ENCODE results near the gene NELL1.

NELL1 gene

DNA sequence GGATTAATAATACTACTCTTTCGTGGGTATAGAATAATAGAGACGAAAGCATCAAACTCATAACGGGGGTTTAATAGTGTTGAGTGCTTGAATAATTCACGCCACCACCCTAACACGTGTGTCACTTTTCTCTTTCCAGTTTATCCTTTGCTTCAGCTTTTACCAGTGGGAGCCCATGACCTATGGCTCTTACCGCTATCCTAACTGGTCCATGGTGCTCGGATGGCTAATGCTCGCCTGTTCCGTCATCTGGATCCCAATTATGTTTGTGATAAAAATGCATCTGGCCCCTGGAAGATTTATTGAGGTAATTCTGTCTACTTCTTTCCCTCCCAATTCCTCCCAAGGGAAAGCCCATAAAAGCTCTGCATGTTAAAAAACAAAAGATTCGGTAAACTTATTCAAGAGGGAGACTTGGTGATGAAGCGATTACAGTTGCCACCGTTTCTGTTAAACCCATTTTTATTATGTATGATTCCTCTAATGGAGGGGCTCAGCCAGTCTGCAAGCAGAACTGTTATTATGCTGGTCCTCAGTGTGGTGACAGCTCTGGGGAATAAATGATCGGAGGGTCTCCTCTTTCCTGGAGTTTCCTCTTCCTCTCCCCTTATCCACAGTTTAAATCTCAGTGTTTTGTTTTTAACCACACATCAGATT, 17.1 kb upstream of the NELL1 start:
- no peaks in the 10 kb centered on the region; the same call in 1 of the 2 replicates for H3K27me3 ChIP-seq (replicated peaks; ENCODE audit: control insufficient read depth, insufficient read depth, low read length)
- no peaks in the 10 kb centered on the region for H3K36me3 ChIP-seq (ENCODE audit: control insufficient read depth, insufficient read depth, low read length)
- H3K4me3 ChIP-seq (replicated peaks; ENCODE audit: low read depth, low read length), result no peak overlapping the region
- no peak for TF ChIP-seq CTCF (IDR thresholded peaks at IDR 0.05; ENCODE audit: insufficient read depth, low read length, poor library complexity, severe bottlenecking)
- DNase-seq (ENCODE audit: extremely low read depth, insufficient read length), result no peak

GRCh38 chr11:20654038-20654437, 15.3 kb upstream of the NELL1 start:
- Histone ChIP-seq H3K4me3 (replicated peaks; ENCODE audit: low read depth, low read length) (no peak overlapping the region), H3K27me3 (replicated peaks; ENCODE audit: control insufficient read depth, insufficient read depth, low read length) (no peaks in the 10 kb centered on the region; the same call in 1 of the 2 replicates), H3K36me3 (ENCODE audit: control insufficient read depth, insufficient read depth, low read length) (no peaks in the 10 kb centered on the region)
- DNase-seq (ENCODE audit: extremely low read depth, insufficient read length), result no peak
- TF ChIP-seq CTCF (IDR thresholded peaks at IDR 0.05; ENCODE audit: insufficient read depth, low read length, poor library complexity, severe bottlenecking), result no peak

DNA sequence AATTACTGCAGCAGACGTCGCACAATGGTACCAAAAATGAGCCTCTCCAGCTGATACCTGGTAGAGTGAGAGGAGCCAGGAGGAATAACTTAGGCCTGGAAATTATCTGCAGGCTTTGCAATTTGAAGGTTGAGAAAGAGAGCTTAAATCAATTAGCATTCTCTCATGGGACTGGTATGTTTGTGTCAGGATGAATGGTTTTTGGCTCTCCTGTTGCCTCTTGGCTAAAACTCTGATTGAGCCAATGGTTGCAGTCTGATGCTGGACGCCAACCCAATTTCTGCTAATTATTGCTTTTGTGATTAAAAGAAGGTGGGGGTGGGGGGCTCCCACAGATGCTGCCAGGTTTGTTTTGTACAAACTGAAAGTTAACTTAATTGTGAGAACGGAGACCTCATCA, 12.5 kb upstream of the NELL1 start:
- TF ChIP-seq CTCF (IDR thresholded peaks at IDR 0.05; ENCODE audit: insufficient read depth, low read length, poor library complexity, severe bottlenecking), result no peak
- DNase-seq (ENCODE audit: extremely low read depth, insufficient read length), result no peak
- no peaks in the 10 kb centered on the region for H3K36me3 ChIP-seq (ENCODE audit: control insufficient read depth, insufficient read depth, low read length)
- no peak overlapping the region for H3K4me3 ChIP-seq (replicated peaks; ENCODE audit: low read depth, low read length)
- no peaks in the 10 kb centered on the region; the same call in 1 of the 2 replicates for H3K27me3 ChIP-seq (replicated peaks; ENCODE audit: control insufficient read depth, insufficient read depth, low read length)

DNA sequence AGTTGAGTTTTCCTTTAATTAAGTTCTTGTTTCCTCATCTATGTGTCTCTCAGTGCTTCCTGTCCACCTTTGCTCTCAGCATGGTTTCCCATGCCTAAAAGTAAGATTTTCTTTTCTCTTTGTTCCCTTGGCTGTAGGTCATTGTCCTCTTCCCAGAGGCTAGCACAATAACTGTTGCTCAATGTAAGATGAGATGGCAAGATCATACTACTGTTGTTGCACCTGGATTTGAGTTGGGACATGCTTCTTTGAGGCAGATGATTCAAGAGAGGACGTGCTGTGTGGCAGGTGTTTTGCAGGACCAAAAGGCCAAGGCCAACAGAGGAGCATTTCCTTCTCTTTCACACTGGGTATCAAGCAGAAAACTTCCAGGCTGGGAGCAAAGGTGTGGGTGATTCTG, 11.3 kb upstream of the NELL1 start:
- no peak for DNase-seq (ENCODE audit: extremely low read depth, insufficient read length)
- Histone ChIP-seq H3K36me3 (ENCODE audit: control insufficient read depth, insufficient read depth, low read length) (no peaks in the 10 kb centered on the region), H3K27me3 (replicated peaks; ENCODE audit: control insufficient read depth, insufficient read depth, low read length) (no peaks in the 10 kb centered on the region; the same call in 1 of the 2 replicates), H3K4me3 (replicated peaks; ENCODE audit: low read depth, low read length) (no peak overlapping the region)
- TF ChIP-seq CTCF (IDR thresholded peaks at IDR 0.05; ENCODE audit: insufficient read depth, low read length, poor library complexity, severe bottlenecking), result no peak

DNA sequence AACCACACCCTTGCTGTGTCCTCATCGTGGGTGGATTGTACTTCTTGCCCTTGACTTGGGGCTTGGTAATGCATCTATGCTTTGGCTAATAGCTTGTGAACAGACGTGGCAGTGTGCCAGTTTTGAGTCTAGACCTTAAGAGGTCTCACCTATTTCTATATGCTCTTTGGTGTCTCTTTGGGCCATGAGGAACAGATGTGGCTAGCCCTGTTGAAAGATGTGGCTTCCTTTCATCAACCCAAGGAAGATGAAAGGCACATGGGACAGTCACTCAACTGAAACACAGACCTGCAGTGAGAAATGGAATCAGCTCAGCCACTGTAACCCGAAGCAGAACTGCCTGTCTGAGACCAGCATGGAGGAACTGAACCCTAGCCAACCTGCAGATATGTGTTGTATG, 7.9 kb upstream of the NELL1 start:
- no peak for TF ChIP-seq CTCF (IDR thresholded peaks at IDR 0.05; ENCODE audit: insufficient read depth, low read length, poor library complexity, severe bottlenecking)
- H3K27me3 ChIP-seq (replicated peaks; ENCODE audit: control insufficient read depth, insufficient read depth, low read length), result no peaks in the 10 kb centered on the region
- DNase-seq (ENCODE audit: extremely low read depth, insufficient read length), result no peak
- no peak overlapping the region for H3K4me3 ChIP-seq (replicated peaks; ENCODE audit: low read depth, low read length)
- H3K36me3 ChIP-seq (ENCODE audit: control insufficient read depth, insufficient read depth, low read length), result no peaks in the 10 kb centered on the region

DNA sequence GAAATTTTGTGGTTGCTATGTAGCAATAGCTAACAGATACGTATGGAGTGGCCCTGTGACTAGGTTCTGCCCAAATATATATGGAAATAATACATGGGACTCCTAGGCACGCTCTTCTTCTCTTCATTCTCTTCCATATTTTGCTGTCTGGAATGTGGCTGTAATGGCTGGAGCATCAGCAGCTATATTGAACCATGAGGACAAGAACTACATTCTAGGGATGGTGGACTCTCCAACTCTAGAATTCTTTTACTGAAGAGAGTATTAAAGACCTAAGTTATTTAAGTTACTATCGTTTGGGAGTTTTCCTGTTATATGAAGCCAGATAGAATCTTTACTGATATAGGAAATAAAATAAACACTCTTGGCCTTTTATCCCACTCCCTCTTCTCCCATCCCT, 7.5 kb upstream of the NELL1 start:
- H3K27me3 ChIP-seq (replicated peaks; ENCODE audit: control insufficient read depth, insufficient read depth, low read length), result no peaks in the 10 kb centered on the region

More for the DNA sequence above, 7.5 kb upstream of the NELL1 start:
- no peak overlapping the region for H3K4me3 ChIP-seq (replicated peaks; ENCODE audit: low read depth, low read length)
- H3K36me3 ChIP-seq (ENCODE audit: control insufficient read depth, insufficient read depth, low read length), result no peaks in the 10 kb centered on the region
- no peak for TF ChIP-seq CTCF (IDR thresholded peaks at IDR 0.05; ENCODE audit: insufficient read depth, low read length, poor library complexity, severe bottlenecking)
- DNase-seq (ENCODE audit: extremely low read depth, insufficient read length), result no peak

All from GM06990 (cell line).